Renal pelvis (tissue), 12 donors: ENCODE results near the gene TMEM255B. TPM values are rescaled to one million over a fixed set of nuclear protein-coding genes. Genes with fewer than 3 reads are reported as not detected.
"Not testable (repeated sequence)": the region's sequence is repeated elsewhere in the genome, so short reads cannot be mapped to it uniquely, and the experiment has no call there.

Source experiments
- DNase-seq: peaks from one replicate; pipeline ENCODE4 v3.0.0-alpha.2; 2013
- long read RNA-seq, 16 experiments: transcript quantifications; one replicate each; lab custom pipeline, GENCODE V29; 2026
- polyA plus RNA-seq, 3 donors: library from polyadenylated mRNA; unstranded; fragments of 120-200 nt; gene quantifications; one replicate each; pipeline ENCODE4 v1.2.1, GENCODE V29; 2013; ENCODE audit not compliant: insufficient read length in 3 of 3

The TMEM255B gene
- polyA plus RNA-seq: 1 to 10 TPM; 7.1 to 9.5 (median 8.4) TPM
- long read RNA-seq, donor 1, partial matches to known transcripts: 0 of 1 reads
- long read RNA-seq, donor 1, other reads (novel, unspliced or antisense): 0 of 1 reads
- long read RNA-seq, donor 2, full-length matches to known transcripts: 6 of 6 reads
- long read RNA-seq, donor 2, partial matches to known transcripts: 0 of 6 reads
- long read RNA-seq, donor 2, other reads (novel, unspliced or antisense): 0 of 6 reads
- long read RNA-seq, donor 3, full-length matches to known transcripts: 2 of 2 reads
- long read RNA-seq, donor 3, partial matches to known transcripts: 0 of 2 reads
- long read RNA-seq, donor 3, other reads (novel, unspliced or antisense): 0 of 2 reads
- long read RNA-seq, donor 4, full-length matches to known transcripts: 4 of 4 reads
- long read RNA-seq, donor 4, partial matches to known transcripts: 0 of 4 reads
- long read RNA-seq, donor 4, other reads (novel, unspliced or antisense): 0 of 4 reads
- long read RNA-seq, donor 5, partial matches to known transcripts: 0 of 1 reads
- long read RNA-seq, donor 5, other reads (novel, unspliced or antisense): 0 of 1 reads
- long read RNA-seq, donor 6, partial matches to known transcripts: 0 of 2 reads
- long read RNA-seq, donor 6, other reads (novel, unspliced or antisense): 0 of 2 reads
- long read RNA-seq, donor 7, full-length matches to known transcripts: 2 of 2 reads
- long read RNA-seq, donor 7, partial matches to known transcripts: 0 of 2 reads
- long read RNA-seq, donor 7, other reads (novel, unspliced or antisense): 0 of 2 reads
- long read RNA-seq, donor 8: 0 reads
- long read RNA-seq, donor 9, partial matches to known transcripts: 0 of 1 reads
- long read RNA-seq, donor 9, other reads (novel, unspliced or antisense): 0 of 1 reads
- long read RNA-seq, donor 10, partial matches to known transcripts: 0 of 1 reads
- long read RNA-seq, donor 10, other reads (novel, unspliced or antisense): 0 of 1 reads
- long read RNA-seq, donor 11, full-length matches to known transcripts: 3 of 3 reads
- long read RNA-seq, donor 11, partial matches to known transcripts: 0 of 3 reads
- long read RNA-seq, donor 11, other reads (novel, unspliced or antisense): 0 of 3 reads
- long read RNA-seq, donor 12: 0 reads
- long read RNA-seq, donor 13, full-length matches to known transcripts: 3 of 3 reads
- long read RNA-seq, donor 13, partial matches to known transcripts: 0 of 3 reads
- long read RNA-seq, donor 13, other reads (novel, unspliced or antisense): 0 of 3 reads
- long read RNA-seq, donor 14: 0 reads
- long read RNA-seq, donor 15: 0 reads
- long read RNA-seq, donor 16, full-length matches to known transcripts: 2 of 2 reads
- long read RNA-seq, donor 16, partial matches to known transcripts: 0 of 2 reads
- long read RNA-seq, donor 16, other reads (novel, unspliced or antisense): 0 of 2 reads

GRCh38 chr13:113758651-113759524, at the start of gene TMEM255B:
TSS of gene TMEM255B (plus strand) at chr13:113759226. CDS start at chr13:113759270, 44 bp downstream.
- peak; percentile 78 for DNase-seq

DNA sequence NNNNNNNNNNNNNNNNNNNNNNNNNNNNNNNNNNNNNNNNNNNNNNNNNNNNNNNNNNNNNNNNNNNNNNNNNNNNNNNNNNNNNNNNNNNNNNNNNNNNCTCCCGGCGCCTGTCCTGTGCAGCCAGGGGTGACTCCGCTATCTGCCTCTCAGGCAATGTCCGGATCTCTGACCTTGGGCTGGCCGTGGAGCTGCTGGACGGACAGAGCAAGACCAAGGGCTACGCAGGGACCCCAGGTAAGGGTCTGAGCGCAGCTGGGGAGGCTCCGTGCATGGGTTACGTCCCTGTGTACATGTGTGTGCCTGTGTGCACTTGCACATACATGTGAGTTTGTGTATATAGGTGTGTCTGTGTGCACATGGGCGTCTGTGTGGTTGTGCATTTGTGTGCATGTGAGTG, 36.1 kb upstream of the TMEM255B start:
- no peak for DNase-seq

DNA sequence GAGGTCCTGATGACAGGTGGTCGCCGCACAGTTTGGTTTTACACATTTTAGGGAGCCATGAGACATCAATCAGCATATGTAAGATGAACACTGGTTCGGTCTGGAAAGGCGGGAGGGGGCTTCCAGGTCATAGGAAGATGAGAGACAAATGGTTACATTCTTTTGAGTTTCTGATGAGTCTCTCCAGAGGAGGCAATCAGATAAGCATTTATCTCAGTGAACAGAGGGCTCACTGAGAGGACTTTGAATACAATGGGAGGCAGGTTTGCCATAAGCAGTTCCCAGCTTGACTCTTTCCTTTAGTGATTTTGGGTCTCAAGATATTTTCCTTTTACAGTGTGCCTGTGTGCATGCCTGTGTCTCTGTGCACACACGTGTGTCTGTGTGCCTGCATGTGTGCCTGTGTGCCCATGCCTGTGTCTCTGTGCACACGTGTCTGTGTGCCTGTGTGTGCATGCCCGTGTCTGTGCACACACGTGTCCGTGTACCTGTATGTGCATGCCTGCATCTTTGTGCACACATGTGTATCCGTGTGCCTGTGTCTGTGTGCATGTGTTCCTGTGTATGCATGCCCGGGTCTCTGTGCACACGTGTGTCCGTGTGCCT, 35.5 kb upstream of the TMEM255B start:
- DNase-seq: no peak

DNA sequence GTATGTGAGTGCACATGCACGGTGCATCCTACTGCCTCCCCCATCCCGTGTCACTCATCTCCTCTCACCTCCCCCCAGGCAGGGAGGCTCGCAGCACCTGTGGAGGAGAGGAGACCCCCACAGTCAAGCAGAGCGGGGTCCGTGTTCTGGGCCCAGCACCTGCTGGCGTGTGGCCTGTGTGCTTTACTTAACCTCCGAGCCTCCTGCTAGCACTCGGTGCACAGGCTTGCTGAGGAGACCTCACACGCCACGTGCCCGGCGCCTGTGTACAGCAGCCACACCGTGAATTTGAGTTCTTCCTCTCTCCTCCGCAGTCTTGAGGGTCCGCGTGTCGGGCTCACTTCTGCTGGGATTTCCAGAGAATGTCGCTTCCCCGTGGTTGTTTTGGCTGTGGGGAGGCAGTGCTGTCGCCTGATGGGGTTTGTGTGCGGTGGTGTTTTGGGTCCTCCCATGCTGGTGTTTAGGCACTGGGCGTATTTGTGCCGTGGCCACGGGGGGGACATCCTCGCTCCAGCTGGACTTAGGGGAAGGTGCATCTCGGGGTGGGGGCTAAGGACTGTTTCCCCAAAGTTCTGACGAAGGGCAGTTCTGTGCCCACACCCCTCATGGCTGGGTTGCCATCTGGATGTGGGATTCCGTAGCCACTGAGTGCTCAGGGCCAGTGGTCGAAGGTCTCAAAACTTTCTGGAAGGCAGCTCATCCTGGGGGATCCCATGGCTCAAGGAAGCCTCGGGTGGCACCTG, 34.8 kb upstream of the TMEM255B start:
- DNase-seq: no peak

DNA sequence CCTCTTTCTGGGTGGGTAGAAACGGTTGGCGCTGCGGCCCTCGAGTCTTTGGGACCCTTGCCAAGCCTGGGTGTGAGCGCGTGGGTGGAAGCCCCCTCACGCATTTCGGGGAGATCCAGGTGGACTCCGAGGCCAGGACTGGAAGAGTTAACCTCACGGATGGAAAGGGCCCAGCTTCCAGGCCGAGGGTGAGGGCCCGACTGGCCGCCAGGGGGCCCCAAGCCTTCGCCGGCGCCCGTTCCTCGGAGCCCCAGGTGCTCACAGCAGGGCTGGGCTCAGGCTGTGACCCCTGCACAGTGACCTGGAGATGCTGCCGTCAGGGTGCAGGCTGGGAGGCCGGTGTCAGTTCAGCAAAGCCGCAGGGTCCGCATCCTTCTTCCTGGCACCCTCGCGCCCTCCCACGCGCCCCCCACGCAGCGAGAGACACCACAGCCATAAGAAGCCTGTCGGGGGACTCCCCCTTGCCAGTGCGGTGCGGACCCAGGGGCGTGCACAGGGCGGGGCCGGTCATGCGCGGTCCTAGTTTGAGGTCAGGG, 34.2 kb upstream of the TMEM255B start:
- DNase-seq: peak; percentile 66

GRCh38 chr13:113725329-113726105, 33.5 kb upstream of the TMEM255B start:
- not testable (repeated sequence) for DNase-seq

DNA sequence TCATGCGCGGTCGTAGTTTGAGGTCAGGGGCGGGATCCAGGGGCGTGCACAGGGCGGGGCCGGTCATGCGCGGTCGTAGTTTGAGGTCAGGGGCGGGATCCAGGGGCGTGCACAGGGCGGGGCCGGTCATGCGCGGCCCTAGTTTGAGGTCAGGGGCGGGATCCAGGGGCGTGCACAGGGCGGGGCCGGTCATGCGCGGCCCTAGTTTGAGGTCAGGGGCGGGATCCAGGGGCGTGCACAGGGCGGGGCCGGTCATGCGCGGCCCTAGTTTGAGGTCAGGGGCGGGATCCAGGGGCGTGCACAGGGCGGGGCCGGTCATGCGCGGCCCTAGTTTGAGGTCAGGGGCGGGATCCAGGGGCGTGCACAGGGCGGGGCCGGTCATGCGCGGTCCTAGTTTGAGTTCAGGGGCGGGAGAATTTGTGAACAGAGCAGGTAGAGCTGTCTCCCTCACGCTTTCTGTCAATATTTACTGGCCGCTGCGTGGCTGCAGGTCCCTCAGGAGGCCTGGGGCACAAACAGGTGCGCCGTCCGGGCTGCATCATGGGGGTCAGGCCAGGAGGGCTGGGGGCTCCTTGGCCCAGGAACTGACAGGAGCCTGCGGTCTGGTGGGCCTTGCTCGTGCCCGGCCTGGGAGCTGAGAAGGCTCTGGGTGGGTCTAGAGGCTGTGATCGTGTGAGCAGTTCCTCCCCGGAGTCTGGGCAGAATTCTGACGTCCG, 32.8 kb upstream of the TMEM255B start:
- not testable (repeated sequence) for DNase-seq

GRCh38 chr13:113726961-113727411, 32.0 kb upstream of the TMEM255B start:
- DNase-seq: no peak

DNA sequence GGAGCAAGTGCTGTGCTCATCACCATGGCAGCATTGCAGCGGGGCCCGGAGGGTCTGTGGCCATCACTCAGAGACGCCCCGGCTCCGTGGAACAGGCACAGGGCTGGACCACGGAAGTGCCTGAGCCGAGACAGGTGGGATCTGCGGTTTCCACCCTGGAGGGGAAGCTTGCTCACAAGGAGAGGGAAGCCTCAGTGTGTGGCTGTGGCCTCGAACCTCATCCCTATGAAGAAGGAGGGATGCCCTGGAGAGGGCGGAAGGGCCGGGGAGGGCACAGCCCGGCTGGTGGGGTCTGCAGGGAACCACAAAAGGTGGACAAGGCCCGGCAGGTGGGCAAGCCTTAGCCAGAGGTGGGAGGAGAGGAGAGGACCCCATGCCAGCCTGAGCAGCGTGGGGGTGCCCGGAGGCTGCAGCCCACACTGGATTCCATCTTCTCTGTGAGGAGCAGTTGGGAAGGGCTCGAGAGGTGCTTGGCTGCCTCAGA, 30.4 kb upstream of the TMEM255B start:
- no peak for DNase-seq

DNA sequence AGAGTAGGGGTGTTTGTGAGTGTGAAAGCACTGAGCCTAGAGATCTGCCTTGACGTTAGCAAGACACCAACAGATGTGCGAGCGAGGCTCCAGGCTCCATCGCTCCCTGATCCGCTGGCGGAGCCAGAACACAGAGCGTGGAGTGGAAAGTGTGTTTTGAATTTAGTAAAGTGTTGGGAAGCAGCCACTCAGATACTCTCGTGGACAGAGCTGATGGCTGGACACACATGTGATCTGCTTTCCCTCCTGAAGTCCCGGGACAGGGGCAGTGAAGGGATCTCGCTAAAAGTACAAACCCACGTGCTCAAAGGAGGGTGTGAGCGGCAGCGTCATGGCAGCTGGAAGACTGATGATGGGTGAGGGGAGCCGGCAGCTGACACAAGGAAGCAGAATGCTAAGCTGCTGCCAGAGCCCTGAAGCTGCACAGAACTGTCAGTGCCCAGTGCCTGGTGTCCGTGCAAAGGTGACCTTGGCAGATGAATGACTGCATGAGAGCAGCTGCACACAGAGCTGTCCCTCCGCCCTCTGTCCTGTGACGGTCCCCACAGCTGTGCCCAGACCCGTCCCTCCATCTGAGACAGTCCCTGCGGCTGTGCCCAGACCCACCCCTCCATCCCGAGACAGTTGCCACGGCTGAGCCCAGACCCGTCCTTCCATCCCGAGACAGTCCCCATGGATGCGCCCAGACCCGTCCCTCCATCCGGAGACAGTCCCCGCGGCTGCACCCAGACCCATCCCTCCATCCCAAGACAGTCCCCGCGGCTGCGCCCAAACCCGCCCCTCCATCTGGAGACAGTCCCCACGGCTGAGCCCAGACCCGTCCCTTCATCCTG, 29.6 kb upstream of the TMEM255B start:
- DNase-seq: no peak

GRCh38 chr13:113730258-113730691, 28.8 kb upstream of the TMEM255B start:
- no peak for DNase-seq

DNA sequence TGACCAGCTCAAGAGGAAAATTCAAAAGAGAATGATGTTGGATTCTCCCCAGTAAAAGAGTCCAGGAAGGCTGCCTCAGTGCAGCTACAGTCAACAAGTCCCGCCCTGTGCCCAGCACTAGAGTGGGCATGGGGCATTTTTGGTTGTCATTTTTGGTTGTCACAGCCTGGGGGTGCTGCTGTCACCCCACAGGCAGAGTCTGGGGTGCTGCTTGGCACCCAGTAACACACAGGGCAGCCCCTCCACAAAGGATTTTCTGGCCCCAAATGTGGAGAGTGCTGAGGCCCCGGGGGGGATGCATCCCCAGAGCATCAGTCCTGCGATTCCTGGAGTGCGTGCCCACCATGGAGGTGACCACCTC, 28.2 kb upstream of the TMEM255B start:
- DNase-seq: no peak

DNA sequence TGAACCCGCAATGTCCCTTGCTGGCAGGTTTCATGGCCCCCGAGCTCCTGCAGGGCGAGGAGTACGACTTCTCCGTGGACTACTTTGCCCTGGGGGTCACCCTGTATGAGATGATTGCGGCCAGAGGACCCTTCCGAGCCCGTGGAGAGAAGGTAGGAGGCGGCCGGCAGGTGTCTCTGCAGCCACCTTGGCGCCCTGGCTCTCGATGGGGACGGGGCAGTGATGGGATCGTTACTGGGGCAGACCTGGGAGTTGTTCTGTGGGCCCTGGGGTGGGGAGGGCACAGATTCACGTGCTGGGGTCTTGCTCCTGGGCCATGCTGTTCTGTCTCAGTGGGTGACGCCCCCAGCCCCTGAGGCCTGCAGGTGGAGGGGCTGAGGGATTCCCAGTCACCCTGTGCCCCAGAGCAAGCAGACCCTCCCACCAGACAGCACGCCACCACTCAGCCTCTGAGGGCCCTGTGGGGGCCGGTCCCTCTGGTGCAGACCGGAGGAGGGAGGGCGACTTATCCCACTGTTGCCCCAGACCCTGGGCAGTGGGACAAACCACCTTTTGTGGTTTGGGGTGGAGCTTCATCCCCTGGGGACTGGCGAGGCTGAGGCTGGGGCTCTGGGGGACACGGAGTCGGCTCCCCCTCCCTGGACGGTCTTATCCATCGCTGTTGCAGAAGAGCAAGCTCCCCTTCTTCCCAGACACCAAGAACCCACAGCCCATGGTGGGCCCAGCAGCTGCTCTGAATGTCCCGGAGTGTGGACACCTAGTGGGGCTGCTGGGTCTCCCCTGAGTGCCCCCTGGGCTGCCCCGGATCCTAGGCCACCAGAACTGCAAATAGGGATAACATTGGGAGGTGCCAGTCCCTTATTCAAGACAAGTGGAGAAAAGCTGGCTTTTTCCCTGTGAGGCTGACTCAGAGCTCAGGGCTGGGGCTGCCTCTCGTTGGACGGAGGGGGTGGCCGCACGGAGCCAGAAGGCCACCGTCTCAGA, 27.5 kb upstream of the TMEM255B start:
- no peak for DNase-seq

GRCh38 chr13:113732176-113732960, 26.7 kb upstream of the TMEM255B start:
- DNase-seq: no peak
